NCI-H128 (cell line): ENCODE results near the gene NEURL3.
"Not testable (repeated sequence)": the region's sequence is repeated elsewhere in the genome, so short reads cannot be mapped to it uniquely, and the experiment has no call there.

ENCODE experiments used
- DNase-seq: peaks from one replicate; lab custom pipeline; 2025; ENCODE audit not compliant: unreplicated experiment; lab: John Stamatoyannopoulos, UW

The NEURL3 gene

DNA sequence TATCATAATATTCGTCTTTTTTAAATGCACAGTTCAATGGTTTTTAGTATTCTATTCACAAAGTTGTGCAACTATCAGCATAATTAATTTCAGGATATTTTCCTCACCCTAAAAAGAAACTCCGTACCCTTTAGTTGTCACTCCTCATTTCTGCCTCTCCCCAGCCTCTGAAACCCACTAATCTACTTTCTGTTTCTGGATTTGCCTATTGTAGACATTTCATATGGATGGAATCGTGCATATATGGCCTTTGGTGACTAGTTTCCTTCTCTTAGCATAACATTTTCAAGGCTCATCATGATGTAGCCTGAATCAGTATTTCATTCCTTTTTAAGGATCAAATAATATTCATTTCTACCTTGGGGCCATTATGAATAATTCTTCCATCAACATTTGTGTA, 18.5 kb downstream of the NEURL3 start:
- DNase-seq: no peak

DNA sequence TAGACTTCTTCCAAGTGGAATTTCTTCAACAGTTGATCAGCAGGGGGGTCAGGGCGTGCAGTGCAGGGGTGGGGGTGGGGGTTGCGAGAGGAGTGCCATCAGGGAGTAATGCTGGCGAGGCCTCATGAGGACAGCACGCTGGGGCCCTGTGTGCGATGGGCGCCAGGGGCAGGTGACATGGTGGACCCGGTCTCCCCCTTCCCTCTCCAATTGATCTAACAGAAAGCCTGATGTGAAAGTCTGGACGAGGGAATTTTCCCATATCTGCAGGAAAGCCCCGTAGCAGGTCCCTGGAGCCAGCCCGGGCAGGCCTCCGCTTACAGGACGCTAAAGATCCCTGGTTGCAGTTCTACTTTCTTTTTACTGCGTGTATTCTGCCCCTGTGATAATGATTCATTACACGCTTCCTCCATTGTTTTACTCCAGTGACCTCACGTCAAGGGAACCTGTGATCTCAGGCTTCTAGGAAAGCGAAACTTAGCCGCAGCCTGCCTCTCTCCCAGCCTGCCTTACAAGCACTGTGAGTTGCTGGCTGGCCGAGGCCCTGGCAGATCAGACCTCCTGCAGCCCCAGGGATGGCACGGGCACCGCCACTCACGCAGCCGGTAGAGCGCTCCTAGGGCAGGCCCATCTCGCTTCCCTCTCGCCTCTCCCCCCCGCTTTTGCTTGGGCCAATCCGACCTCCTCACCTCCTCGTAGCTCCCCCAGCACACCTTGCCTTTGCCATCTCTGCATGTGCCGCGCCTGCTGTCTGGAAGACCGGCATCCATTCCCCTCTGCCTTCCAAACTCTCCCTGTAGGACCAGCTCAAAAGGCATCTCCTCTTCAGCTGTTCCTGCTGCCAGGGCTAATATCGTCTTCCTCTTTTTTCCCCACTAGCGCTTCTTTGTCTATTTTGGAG, 19.2 kb downstream of the NEURL3 start:
- no peak for DNase-seq

- DNase-seq: no peak
Measured at GRCh38 chr2:96485350-96485749, 19.8 kb downstream of the NEURL3 start.

- no peak for DNase-seq
Measured at GRCh38 chr2:96484091-96484490, 21.1 kb downstream of the NEURL3 start.

- DNase-seq: no peak
Measured at GRCh38 chr2:96477458-96477857, 27.7 kb downstream of the NEURL3 start.

DNA sequence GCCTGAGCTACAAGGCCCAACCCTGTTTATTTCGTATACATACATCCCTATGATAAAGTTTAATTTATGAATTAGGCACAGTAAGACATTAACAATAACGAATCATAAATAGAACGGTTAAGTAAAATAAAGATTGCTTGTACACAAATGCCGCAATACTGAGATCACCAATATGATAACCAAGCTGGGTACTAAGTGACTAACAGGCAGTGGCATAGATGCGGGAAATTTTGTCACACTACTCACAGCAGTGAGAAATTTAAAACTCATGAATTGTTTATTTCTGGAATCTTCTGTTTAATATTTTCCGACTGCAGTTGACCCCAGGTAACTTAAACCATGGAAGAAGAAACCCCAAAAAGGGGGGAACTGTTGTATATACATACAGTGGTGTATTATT, 33.4 kb downstream of the NEURL3 start:
- no peak for DNase-seq

DNA sequence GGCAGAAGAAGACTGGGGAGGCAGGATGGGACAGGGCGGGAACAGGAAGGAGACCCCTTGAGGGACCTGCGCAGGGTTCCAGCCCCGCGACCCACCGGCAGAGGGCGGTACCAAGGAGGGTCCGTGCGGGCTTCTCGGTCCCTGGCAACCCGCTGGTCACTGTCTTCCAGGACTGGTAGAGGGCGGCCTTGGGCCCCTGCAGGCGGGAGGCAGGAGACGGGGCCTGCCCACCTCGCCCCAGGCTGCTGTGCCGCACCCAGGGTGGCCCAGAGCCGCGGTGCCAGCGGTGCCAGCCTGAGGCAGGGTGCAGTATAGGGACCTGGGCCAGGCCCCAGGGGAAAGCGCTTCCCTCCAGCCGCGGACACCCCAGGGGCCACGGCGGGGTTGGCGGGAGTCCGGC, 34.5 kb downstream of the NEURL3 start:
- no peak for DNase-seq

DNA sequence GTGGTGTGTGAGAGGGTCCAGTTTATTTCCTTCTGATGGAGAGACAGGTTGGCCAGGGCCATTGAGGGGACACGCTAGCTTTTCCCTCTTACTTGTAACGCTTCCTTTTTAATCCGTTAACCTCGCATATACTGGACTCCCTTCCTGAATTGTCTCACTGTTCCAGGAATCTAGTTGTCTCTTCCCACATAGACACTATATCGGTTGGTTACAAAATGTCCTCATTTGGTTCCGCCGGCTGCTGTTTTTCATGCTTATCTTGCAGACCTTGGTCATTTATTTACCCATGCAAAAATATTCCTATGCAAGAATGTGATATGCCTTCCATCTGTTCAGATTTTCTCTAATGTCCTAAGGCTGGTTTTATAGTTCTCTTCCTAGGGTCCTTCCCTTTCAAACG, 35.0 kb downstream of the NEURL3 start:
- DNase-seq: no peak

- no peak for DNase-seq
Measured at GRCh38 chr2:96468904-96469303, 36.3 kb downstream of the NEURL3 start.

DNA sequence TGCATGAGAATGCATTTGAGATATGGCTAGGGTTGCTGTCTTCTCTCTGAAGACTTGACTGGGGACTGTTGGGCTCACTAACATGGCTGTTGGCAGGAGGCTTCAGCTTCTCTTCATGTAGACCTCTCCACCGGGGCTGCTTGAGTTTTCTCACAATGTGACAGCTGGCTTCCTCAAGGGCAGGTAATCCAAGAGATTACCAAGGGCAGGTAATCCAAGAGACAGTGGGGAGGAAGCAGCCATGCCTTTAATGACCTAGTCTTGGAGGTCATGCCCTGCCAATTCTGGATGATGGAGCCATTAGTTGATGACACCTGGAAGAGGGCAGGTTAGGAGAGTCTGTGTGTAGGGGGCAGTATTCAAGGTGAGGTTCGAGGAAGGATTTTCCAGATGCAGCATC, 40.5 kb downstream of the NEURL3 start:
- no peak for DNase-seq

- DNase-seq: no peak
Measured at GRCh38 chr2:96464061-96464460, 41.1 kb downstream of the NEURL3 start.

GRCh38 chr2:96463119-96463518, 42.0 kb downstream of the NEURL3 start:
- DNase-seq: no peak

DNA sequence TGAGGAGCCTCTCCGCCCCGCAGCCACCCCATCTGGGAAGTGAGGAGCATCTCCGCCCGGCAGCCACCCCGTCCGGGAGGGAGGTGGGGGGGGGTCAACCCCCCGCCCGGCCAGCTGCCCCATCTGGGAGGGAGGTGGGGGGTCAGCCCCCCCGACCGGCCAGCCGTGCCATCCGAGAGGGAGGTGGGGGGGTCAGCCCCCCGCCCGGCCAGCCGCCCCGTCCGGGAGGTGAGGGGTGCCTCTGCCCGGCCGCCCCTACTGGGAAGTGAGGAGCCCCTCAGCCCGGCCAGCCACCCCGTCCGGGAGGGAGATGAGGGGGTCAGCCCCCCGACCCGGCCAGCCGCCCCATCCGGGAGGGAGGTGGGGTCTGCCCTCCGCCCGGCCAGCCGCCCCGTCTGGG, 43.5 kb downstream of the NEURL3 start:
- DNase-seq: not testable (repeated sequence)

DNA sequence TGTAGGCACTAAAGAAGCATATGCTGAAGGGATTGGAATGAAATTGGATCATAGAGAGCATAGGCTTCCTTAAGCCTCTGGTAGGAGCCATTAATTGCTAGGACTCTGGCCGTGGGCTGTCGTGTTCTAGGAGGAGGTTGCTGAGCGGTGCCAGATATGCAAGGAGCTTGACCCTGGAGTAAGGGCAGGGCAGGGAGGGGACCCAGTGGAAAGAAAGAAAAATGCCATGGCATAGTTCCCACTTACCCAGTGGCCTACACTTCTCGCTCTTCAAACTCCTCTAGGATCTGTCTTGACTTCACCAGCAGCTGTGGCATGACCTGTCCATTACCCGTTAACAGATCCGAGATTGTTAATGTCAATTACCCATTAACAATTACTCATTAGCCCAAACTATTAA, 53.1 kb downstream of the NEURL3 start:
- DNase-seq: no peak

- DNase-seq: no peak
Measured at GRCh38 chr2:96449637-96450036, 55.5 kb downstream of the NEURL3 start.

- DNase-seq: no peak
Measured at GRCh38 chr2:96449174-96449573, 56.0 kb downstream of the NEURL3 start.

- no peak for DNase-seq
Measured at GRCh38 chr2:96447726-96448125, 57.4 kb downstream of the NEURL3 start.
